Thoracic aorta (tissue), 2 donors: ENCODE results near the gene JAKMIP3. TPM values are rescaled to one million over a fixed set of nuclear protein-coding genes. Genes with fewer than 3 reads are reported as not detected.
A peak's percentile ranks its signal among the peaks of the same experiment; 100 is the strongest.

Experiments
- ATAC-seq: fragments of 150-250 bp; one replicate; pipeline ENCODE4 v1.8.0; 2017; ENCODE audit warnings: low read depth; ENCODE audit not compliant: insufficient number of reproducible peaks, low FRiP score
- DNase-seq: peaks from one replicate; pipeline ENCODE4 v3.0.0-alpha.2; 2020; ENCODE audit warnings: low spot score
- H3K27ac ChIP-seq, 2 donors: fragments of 200-600 bp; sonication (generic); 1 replicate in 1 of 2; 2 replicates in 1 of 2; pipeline ENCODE4 v1.5.1; 2016; ENCODE audit warnings: mild to moderate bottlenecking in 2 of 2, moderate library complexity in 2 of 2
- H3K27me3 ChIP-seq: fragments of 200-600 bp; sonication (generic); replicated peaks from 2 replicates; pipeline ENCODE4 v1.6.0; 2016; ENCODE audit warnings: mild to moderate bottlenecking; ENCODE audit not compliant: insufficient read depth
- H3K36me3 ChIP-seq: fragments of 200-600 bp; sonication (generic); one replicate; pipeline ENCODE4 v1.5.1; 2016
- H3K4me1 ChIP-seq, 2 donors: fragments of 200-600 bp; sonication (generic); 1 replicate in 1 of 2; 2 replicates in 1 of 2; pipeline versions ENCODE4 v1.5.1 to v1.6.0; 2016; ENCODE audit warnings: low read depth in 2 of 2, mild to moderate bottlenecking in 1 of 2; ENCODE audit not compliant: control insufficient read depth in 1 of 2
- H3K4me3 ChIP-seq: fragments of 200-600 bp; sonication (generic); 2 replicates; pipeline ENCODE4 v1.5.1; 2016; ENCODE audit warnings: mild to moderate bottlenecking
- H3K9me3 ChIP-seq: fragments of 200-600 bp; sonication (generic); 2 replicates; pipeline ENCODE4 v1.5.1; 2016
- CTCF ChIP-seq: fragments of 200-600 bp; sonication (generic); IDR thresholded peaks from one replicate; pipeline ENCODE4 v1.5.1; 2019; ENCODE audit warnings: antibody characterized with exemption
- total RNA-seq, 2 donors: library from RNA; depleted of rRNA; stranded (reverse); fragments of >200 nt; gene quantifications; one replicate each; pipeline versions ENCODE4 v1.1.0 to v1.2.3, GENCODE V29; 2016

JAKMIP3 gene
- total RNA-seq, 2 donors from 2014 or later = 0.42 to 1.4 TPM

- Histone ChIP-seq H3K36me3 (no peaks in the 10 kb centered on the region), H3K27ac (no peak overlapping the region), H3K27me3 (no peaks in the 10 kb centered on the region), H3K4me1 (peaks cover 0 to 11% of the 10 kb centered on the region in 2 donors), H3K9me3 (no peaks in the 10 kb centered on the region), H3K4me3 (peak overlapping the region; percentile 72)
- TF ChIP-seq CTCF = no peak
- DNase-seq (no peak), ATAC-seq (no peak)
These were observed 842 bp upstream of the JAKMIP3 start for GRCh38 chr10:132064771-132065437.

GRCh38 chr10:132066186-132066585 lies 440 bp downstream of the JAKMIP3 start:
- H3K27me3 ChIP-seq = no peaks in the 10 kb centered on the region
- peaks cover 0 to 11% of the 10 kb centered on the region in 2 donors for H3K4me1 ChIP-seq
- ATAC-seq = no peak
- no peak overlapping the region for H3K27ac ChIP-seq
- DNase-seq = no peak
- H3K36me3 ChIP-seq = no peaks in the 10 kb centered on the region
- no peaks in the 10 kb centered on the region for H3K9me3 ChIP-seq
- TF ChIP-seq CTCF = no peak
- peak overlapping the region; percentile 72 for H3K4me3 ChIP-seq

GRCh38 chr10:132066812-132067211 lies 1.1 kb downstream of the JAKMIP3 start:
- Histone ChIP-seq H3K27me3 (no peaks in the 10 kb centered on the region), H3K4me3 (no peak overlapping the region), H3K4me1 (peaks cover 0 to 11% of the 10 kb centered on the region in 2 donors), H3K9me3 (no peaks in the 10 kb centered on the region), H3K36me3 (no peaks in the 10 kb centered on the region), H3K27ac (no peak overlapping the region)
- ATAC-seq = no peak
- no peak for DNase-seq
- TF ChIP-seq CTCF = no peak

- Histone ChIP-seq H3K4me3 (no peak overlapping the region), H3K4me1 (peaks cover 0 to 11% of the 10 kb centered on the region in 2 donors), H3K9me3 (peaks cover 12% of the 10 kb centered on the region), H3K27me3 (no peaks in the 10 kb centered on the region), H3K36me3 (no peaks in the 10 kb centered on the region), H3K27ac (no peak overlapping the region)
- DNase-seq (no peak), ATAC-seq (no peak)
- TF ChIP-seq CTCF = no peak
These were observed 2.8 kb downstream of the JAKMIP3 start for GRCh38 chr10:132068431-132069121.

- no peaks in the 10 kb centered on the region for H3K36me3 ChIP-seq
- H3K9me3 ChIP-seq = peaks cover 12% of the 10 kb centered on the region
- ATAC-seq (no peak), DNase-seq (no peak)
- H3K4me1 ChIP-seq = peaks cover 0 to 11% of the 10 kb centered on the region in 2 donors
- no peak overlapping the region for H3K27ac ChIP-seq
- TF ChIP-seq CTCF = no peak
- H3K27me3 ChIP-seq = no peaks in the 10 kb centered on the region
- no peak overlapping the region for H3K4me3 ChIP-seq
These were observed 3.5 kb downstream of the JAKMIP3 start for GRCh38 chr10:132069122-132069848.
